Measurements from ENCODE around the gene FAM53B. TPM values are rescaled to one million over a fixed set of nuclear protein-coding genes. Genes with fewer than 3 reads are reported as not detected.

The FAM53B gene
- total RNA-seq, 1 donor from 2014 or later: 35.9 TPM

GRCh38 chr10:124723826-124724225 is 20.4 kb downstream of the FAM53B start:
- no peaks in the 10 kb centered on the region for H3K9me3 Mint-ChIP-seq
- TF ChIP-seq CTCF (conservative IDR thresholded peaks at IDR 0.05): no peak
- H3K27me3 Mint-ChIP-seq: no peaks in the 10 kb centered on the region
- H3K27ac Mint-ChIP-seq: peak overlapping the region; percentile 65
- H3K4me1 Mint-ChIP-seq (ENCODE audit: unreplicated experiment): peaks cover 53% of the 10 kb centered on the region
- no peaks in the 10 kb centered on the region for H3K36me3 Mint-ChIP-seq
- H3K4me3 Mint-ChIP-seq: no peak overlapping the region
- no peak for DNase-seq (ENCODE audit: extremely low spot score, unreplicated experiment)

- Mint-ChIP-seq H3K4me3 (no peak overlapping the region), H3K27ac (no peak overlapping the region), H3K27me3 (no peaks in the 10 kb centered on the region), H3K9me3 (no peaks in the 10 kb centered on the region), H3K36me3 (no peaks in the 10 kb centered on the region), H3K4me1 (ENCODE audit: unreplicated experiment) (peaks cover 52% of the 10 kb centered on the region)
- no peak for DNase-seq (ENCODE audit: extremely low spot score, unreplicated experiment)
- TF ChIP-seq CTCF (conservative IDR thresholded peaks at IDR 0.05): no peak
Observed at GRCh38 chr10:124722798-124723783, 21.1 kb downstream of the FAM53B start.

- no peaks in the 10 kb centered on the region for H3K9me3 Mint-ChIP-seq
- no peaks in the 10 kb centered on the region for H3K27me3 Mint-ChIP-seq
- no peak for TF ChIP-seq CTCF (conservative IDR thresholded peaks at IDR 0.05)
- H3K4me1 Mint-ChIP-seq (ENCODE audit: unreplicated experiment): peaks cover 59% of the 10 kb centered on the region
- no peak overlapping the region for H3K4me3 Mint-ChIP-seq
- no peaks in the 10 kb centered on the region for H3K36me3 Mint-ChIP-seq
- no peak overlapping the region for H3K27ac Mint-ChIP-seq
- DNase-seq (ENCODE audit: extremely low spot score, unreplicated experiment): no peak
Observed at GRCh38 chr10:124721330-124722045, 22.7 kb downstream of the FAM53B start.

GRCh38 chr10:124719213-124719851 is 24.8 kb downstream of the FAM53B start:
- Mint-ChIP-seq H3K4me1 (ENCODE audit: unreplicated experiment) (peaks cover 65% of the 10 kb centered on the region), H3K4me3 (no peak overlapping the region), H3K27ac (no peak overlapping the region), H3K9me3 (no peaks in the 10 kb centered on the region), H3K36me3 (no peaks in the 10 kb centered on the region), H3K27me3 (no peaks in the 10 kb centered on the region)
- peak; percentile 49 for TF ChIP-seq CTCF (conservative IDR thresholded peaks at IDR 0.05)
- DNase-seq (ENCODE audit: extremely low spot score, unreplicated experiment): no peak

- H3K4me1 Mint-ChIP-seq (ENCODE audit: unreplicated experiment): peaks cover 66% of the 10 kb centered on the region
- H3K4me3 Mint-ChIP-seq: peak overlapping the region; percentile 1
- H3K9me3 Mint-ChIP-seq: no peaks in the 10 kb centered on the region
- no peak overlapping the region for H3K27ac Mint-ChIP-seq
- no peak for DNase-seq (ENCODE audit: extremely low spot score, unreplicated experiment)
- TF ChIP-seq CTCF (conservative IDR thresholded peaks at IDR 0.05): no peak
- H3K36me3 Mint-ChIP-seq: no peaks in the 10 kb centered on the region
- no peaks in the 10 kb centered on the region for H3K27me3 Mint-ChIP-seq
Observed at GRCh38 chr10:124717911-124718741, 26.1 kb downstream of the FAM53B start.

Measured in type B pancreatic cell (in vitro differentiated cells).